NCI-H774 (cell line): ENCODE data around the gene OR2G6.
"Not testable (repeated sequence)": the region's sequence is repeated elsewhere in the genome, so short reads cannot be mapped to it uniquely, and the experiment has no call there.

Source experiments
- DNase-seq: peaks from one replicate; lab custom pipeline; 2025; lab: John Stamatoyannopoulos, UW

Gene OR2G6

DNA sequence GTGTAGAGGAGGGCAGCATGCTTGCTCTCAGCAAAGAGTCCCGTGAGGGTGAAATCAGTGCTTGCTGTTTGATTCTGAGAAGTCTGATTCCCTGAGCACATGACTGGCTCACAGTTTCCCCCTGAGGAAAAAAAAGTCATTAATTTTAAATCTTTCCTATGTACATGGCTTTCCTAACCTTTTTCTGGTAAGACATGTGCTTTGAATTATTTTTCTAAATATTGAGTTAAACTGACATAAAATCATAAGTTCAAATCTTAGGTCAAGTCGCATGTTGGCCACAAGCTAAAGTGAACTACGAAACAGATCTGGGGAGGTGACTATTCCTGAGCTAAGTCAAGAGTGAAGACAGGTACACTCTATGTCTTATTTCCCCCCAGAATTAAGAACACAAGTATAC, 66.8 kb downstream of the OR2G6 start, which contains the start of gene OR2T34:
OR2T34 (minus strand) TSS at position 101 of the 400 bp plus-strand sequence; CDS start at position 101, 0 bp downstream.
- not testable (repeated sequence) for DNase-seq

DNA sequence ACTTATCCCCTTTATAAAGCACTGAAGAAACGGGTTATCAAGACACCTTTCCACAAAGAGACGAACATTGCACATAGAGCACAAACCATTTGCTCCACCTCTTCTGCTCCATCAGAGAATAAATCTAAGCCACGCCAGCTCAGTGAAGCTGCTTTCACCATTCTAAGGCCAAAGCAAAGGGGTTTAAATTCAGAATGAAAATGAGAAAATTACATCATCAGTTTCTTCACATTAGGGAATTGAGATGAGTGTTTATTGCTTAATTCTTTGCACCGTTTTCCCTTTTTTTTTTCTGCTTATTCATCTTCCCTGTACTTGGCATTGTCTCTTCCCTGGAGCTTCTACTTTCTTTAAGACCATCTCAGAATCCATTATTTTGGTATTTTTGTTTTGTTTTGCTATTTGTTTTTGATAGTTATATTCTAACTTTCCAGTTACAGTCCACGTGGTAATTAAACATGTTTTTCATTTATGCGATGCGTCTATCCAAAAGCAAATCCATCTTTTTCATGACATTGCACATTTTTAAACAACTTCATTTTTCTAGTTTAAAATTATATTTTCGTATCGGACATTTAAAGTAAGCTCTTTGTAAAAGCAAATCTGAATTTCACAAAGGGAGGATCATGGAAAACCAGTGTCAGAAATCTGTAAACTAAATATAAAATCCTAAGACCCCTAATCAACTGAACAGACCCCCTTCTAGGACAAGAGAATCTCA, 68.5 kb downstream of the OR2G6 start:
- DNase-seq, result no peak
